HepG2 (cell line): ENCODE measurements around the gene TNS4. TPM values are rescaled to one million over a fixed set of nuclear protein-coding genes. Genes with fewer than 3 reads are reported as not detected.
A peak's percentile ranks its signal among the peaks of the same experiment; 100 is the strongest.

ENCODE experiments used
- BCL6 ChIP-seq: IDR thresholded peaks from 2 replicates; pipeline ENCODE4 v1.6.1; 2016; ENCODE audit warnings: missing genetic modification reagents, missing compliant biosample characterization
- CBX2 ChIP-seq, 2 experiments: fragments of 200-600 bp in 1 of 2; sonication (generic); formaldehyde crosslinking in 1 of 2; IDR thresholded peaks; 2 replicates each; pipeline versions ENCODE4 v1.7.0 to v1.8.1; 2018 to 2022; ENCODE audit warnings: low read depth in 2 of 2, low read length in 1 of 2, mild to moderate bottlenecking in 1 of 2, missing genetic modification reagents in 1 of 2
- GATAD2A ChIP-seq: IDR thresholded peaks from 2 replicates; pipeline ENCODE4 v1.6.1; 2016
- GRHL1 ChIP-seq: sonication (generic); formaldehyde crosslinking; conservative IDR thresholded peaks from 2 replicates; pipeline ENCODE4 v1.8.0; 2022; ENCODE audit warnings: missing genetic modification reagents
- MED13 ChIP-seq: sonication (generic); formaldehyde crosslinking; IDR thresholded peaks from 2 replicates; pipeline ENCODE4 v1.5.0; 2020; ENCODE audit warnings: missing genetic modification reagents
- NFYC ChIP-seq: IDR thresholded peaks from 2 replicates; pipeline ENCODE4 v1.6.1; 2016; ENCODE audit warnings: missing genetic modification reagents, missing compliant biosample characterization
- NR2C2 ChIP-seq: sonication (generic); formaldehyde crosslinking; IDR thresholded peaks from 2 replicates; pipeline ENCODE4 v1.4.0; 2020; ENCODE audit warnings: missing genetic modification reagents, mild to moderate bottlenecking, moderate library complexity, borderline replicate concordance
- NR2F6 ChIP-seq, 2 experiments: IDR thresholded peaks; 2 replicates each; pipeline ENCODE4 v1.6.1; 2016; ENCODE audit warnings: antibody characterized with exemption in 1 of 2, mild to moderate bottlenecking in 1 of 2
- PBX2 ChIP-seq: IDR thresholded peaks from 2 replicates; pipeline ENCODE4 v1.6.1; 2016; ENCODE audit warnings: control low read depth
- SIN3B ChIP-seq: fragments of 150-350 bp; IDR thresholded peaks from 2 replicates; pipeline ENCODE4 v1.6.1; 2014; ENCODE audit warnings: low read length
- SP140L ChIP-seq: sonication (generic); formaldehyde crosslinking; IDR thresholded peaks from 2 replicates; pipeline ENCODE4 v1.4.0; 2020; ENCODE audit warnings: missing genetic modification reagents, borderline replicate concordance
- SRF ChIP-seq: IDR thresholded peaks from 2 replicates; pipeline ENCODE4 v1.6.1; 2011; ENCODE audit warnings: mild to moderate bottlenecking, low read depth, low read length, moderate library complexity
- SRSF9 ChIP-seq: fragments of 200-400 bp; formaldehyde crosslinking; IDR thresholded peaks from 2 replicates; pipeline ENCODE4 v1.6.1; 2018; ENCODE audit warnings: borderline replicate concordance, mild to moderate bottlenecking, low read depth, low read length; ENCODE audit not compliant: insufficient read depth, poor library complexity, severe bottlenecking
- THYN1 ChIP-seq: sonication (generic); formaldehyde crosslinking; IDR thresholded peaks from 2 replicates; pipeline ENCODE4 v1.8.1; 2023; ENCODE audit warnings: low read depth, mild to moderate bottlenecking, moderate library complexity, missing genetic modification reagents, borderline replicate concordance
- TOE1 ChIP-seq: sonication (generic); formaldehyde crosslinking; IDR thresholded peaks from 2 replicates; pipeline ENCODE4 v1.4.0; 2020; ENCODE audit warnings: mild to moderate bottlenecking, missing genetic modification reagents
- ZBTB7B ChIP-seq: sonication (generic); formaldehyde crosslinking; IDR thresholded peaks from 2 replicates; pipeline ENCODE4 v1.4.0; 2020; ENCODE audit warnings: missing genetic modification reagents
- ZKSCAN5 ChIP-seq: sonication (generic); formaldehyde crosslinking; IDR thresholded peaks from 2 replicates; pipeline ENCODE4 v1.5.1; 2020; ENCODE audit warnings: mild to moderate bottlenecking, missing genetic modification reagents
- ZMYM3 ChIP-seq: sonication (generic); formaldehyde crosslinking; IDR thresholded peaks from 2 replicates; pipeline ENCODE4 v1.5.1; 2020; ENCODE audit warnings: mild to moderate bottlenecking, missing genetic modification reagents
- ZNF260 ChIP-seq: sonication (generic); formaldehyde crosslinking; IDR thresholded peaks from 2 replicates; pipeline ENCODE4 v1.4.0; 2020; ENCODE audit warnings: missing genetic modification reagents, low read depth, mild to moderate bottlenecking, borderline replicate concordance
- ZNF496 ChIP-seq: sonication (generic); formaldehyde crosslinking; IDR thresholded peaks from 2 replicates; pipeline ENCODE4 v1.8.1; 2023; ENCODE audit warnings: mild to moderate bottlenecking, moderate library complexity, missing genetic modification reagents; ENCODE audit not compliant: insufficient replicate concordance
- ZNF512B ChIP-seq: sonication (generic); formaldehyde crosslinking; IDR thresholded peaks from 2 replicates; pipeline ENCODE4 v1.5.1; 2020; ENCODE audit warnings: missing genetic modification reagents, mild to moderate bottlenecking, borderline replicate concordance
- polyA plus RNA-seq, 8 experiments: library from polyadenylated mRNA; depleted of rRNA in 3 of 8; stranded (reverse) in 7 of 8; unstranded in 1 of 8; fragments of >200 nt; fragmentation: Illumina TruSeq in 4 of 8; extraction: Trizol in 4 of 8; gene quantifications; 2 replicates each; pipeline versions ENCODE4 v1.2.1 to v1.2.3, GENCODE V29; 2011 to 2016; ENCODE audit warnings: low read depth in 4 of 8, missing spikeins in 1 of 8, mixed read lengths in 1 of 8; ENCODE audit not compliant: insufficient read depth in 1 of 8
- total RNA-seq, 5 experiments: library from RNA; depleted of rRNA; stranded (reverse); fragments of >200 nt; fragmentation: Illumina TruSeq; extraction: Trizol; gene quantifications; 2 replicates each; pipeline ENCODE4 v1.2.3, GENCODE V29; 2016; ENCODE audit warnings: low read depth in 1 of 5

The TNS4 gene
- total and polyA plus RNA-seq, 2 of the 13 experiments (the other 11 are each of a cell fraction or from before 2014, with no cell fraction given): 0.58 to 2.1 TPM

GRCh38 chr17:40443196-40443987, 58.0 kb downstream of the TNS4 start, which contains the start of gene IGFBP4 (continued):
- TF ChIP-seq NFYC (CRISPR knock-in tag): no peak
- TF ChIP-seq CBX2 (IDR thresholded peaks at IDR 0.05; ENCODE audit: low read depth, low read length): no peak
- TF ChIP-seq CBX2 (CRISPR knock-in tag; IDR thresholded peaks at IDR 0.05; ENCODE audit: low read depth): no peak
- 0 out of 2 replicates have a peak, but pooled peaks have one; percentile 55 for TF ChIP-seq ZNF260
- no peak for TF ChIP-seq SIN3B
- TF ChIP-seq ZNF496: peak; percentile 82
- no peak for TF ChIP-seq ZKSCAN5
- peak; percentile 62; the same call in 1 of the 2 replicates for TF ChIP-seq ZMYM3 (CRISPR knock-in tag)
- peak; percentile 51; the same call in 1 of the 2 replicates for TF ChIP-seq SP140L (CRISPR knock-in tag)
- TF ChIP-seq GRHL1 (CRISPR knock-in tag): no peak; the same call in 1 of the 2 replicates
- TF ChIP-seq THYN1 (CRISPR knock-in tag): no peak
- TF ChIP-seq BCL6 (CRISPR knock-in tag): peak; percentile 61
- TF ChIP-seq ZBTB7B (CRISPR knock-in tag): peak; percentile 43; the same call in 1 of the 2 replicates
- peak; percentile 57; the same call in 1 of the 2 replicates for TF ChIP-seq GATAD2A (CRISPR knock-in tag)
- no peak for TF ChIP-seq SRSF9
- TF ChIP-seq TOE1 (CRISPR knock-in tag): no peak
- TF ChIP-seq SRF: no peak
- 0 out of 2 replicates have a peak, but pooled peaks have one; percentile 33 for TF ChIP-seq NR2C2
- TF ChIP-seq ZNF512B (CRISPR knock-in tag): no peak
- TF ChIP-seq MED13 (CRISPR knock-in tag): peak; percentile 81
- TF ChIP-seq PBX2 (CRISPR knock-in tag): no peak
- TF ChIP-seq NR2F6 (IDR thresholded peaks at IDR 0.05): no peak
- TF ChIP-seq NR2F6 (CRISPR knock-in tag; IDR thresholded peaks at IDR 0.05): peak; percentile 45; the same call in 1 of the 2 replicates
